ENCODE results near the gene RNF113B.

DNA sequence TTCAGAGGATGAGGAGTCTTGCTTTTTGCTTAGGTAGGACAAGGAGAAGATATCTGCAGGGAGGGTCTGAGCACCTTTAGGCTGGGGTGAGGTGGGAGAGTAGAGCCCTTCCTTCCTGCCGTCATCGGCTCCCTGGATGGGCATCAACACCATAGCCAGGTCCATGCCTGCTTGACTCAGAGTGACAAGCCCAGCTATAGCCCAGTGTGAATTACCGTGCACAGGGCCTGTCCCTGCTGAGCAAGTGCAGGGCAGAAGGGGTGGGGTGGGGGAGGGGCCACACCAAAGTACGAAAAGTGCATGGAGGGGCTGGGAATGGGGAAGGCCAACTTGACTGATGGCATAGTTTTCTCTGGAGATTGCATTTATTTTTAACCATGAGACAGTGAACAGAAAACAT lies 30.3 kb upstream of the RNF113B start:
- TF ChIP-seq, protein P1, sequence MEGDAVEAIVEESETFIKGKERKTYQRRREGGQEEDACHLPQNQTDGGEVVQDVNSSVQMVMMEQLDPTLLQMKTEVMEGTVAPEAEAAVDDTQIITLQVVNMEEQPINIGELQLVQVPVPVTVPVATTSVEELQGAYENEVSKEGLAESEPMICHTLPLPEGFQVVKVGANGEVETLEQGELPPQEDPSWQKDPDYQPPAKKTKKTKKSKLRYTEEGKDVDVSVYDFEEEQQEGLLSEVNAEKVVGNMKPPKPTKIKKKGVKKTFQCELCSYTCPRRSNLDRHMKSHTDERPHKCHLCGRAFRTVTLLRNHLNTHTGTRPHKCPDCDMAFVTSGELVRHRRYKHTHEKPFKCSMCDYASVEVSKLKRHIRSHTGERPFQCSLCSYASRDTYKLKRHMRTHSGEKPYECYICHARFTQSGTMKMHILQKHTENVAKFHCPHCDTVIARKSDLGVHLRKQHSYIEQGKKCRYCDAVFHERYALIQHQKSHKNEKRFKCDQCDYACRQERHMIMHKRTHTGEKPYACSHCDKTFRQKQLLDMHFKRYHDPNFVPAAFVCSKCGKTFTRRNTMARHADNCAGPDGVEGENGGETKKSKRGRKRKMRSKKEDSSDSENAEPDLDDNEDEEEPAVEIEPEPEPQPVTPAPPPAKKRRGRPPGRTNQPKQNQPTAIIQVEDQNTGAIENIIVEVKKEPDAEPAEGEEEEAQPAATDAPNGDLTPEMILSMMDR (IDR thresholded peaks at IDR 0.05; ENCODE audit: low read depth, low read length): no peak
- TF ChIP-seq POLR2A (IDR thresholded peaks at IDR 0.05; ENCODE audit: extremely low read depth, insufficient read length): no peak
- TF ChIP-seq, protein P2, sequence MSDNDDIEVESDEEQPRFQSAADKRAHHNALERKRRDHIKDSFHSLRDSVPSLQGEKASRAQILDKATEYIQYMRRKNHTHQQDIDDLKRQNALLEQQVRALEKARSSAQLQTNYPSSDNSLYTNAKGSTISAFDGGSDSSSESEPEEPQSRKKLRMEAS (IDR thresholded peaks at IDR 0.05; ENCODE audit: low read depth, low read length): no peak
